GDM1 (cell line): ENCODE results near the gene ACOXL.
"Not testable (repeated sequence)": the region's sequence is repeated elsewhere in the genome, so short reads cannot be mapped to it uniquely, and the experiment has no call there.

Source experiments
- DNase-seq: peaks from one replicate; lab custom pipeline; 2025; lab: John Stamatoyannopoulos, UW

ACOXL gene

DNA sequence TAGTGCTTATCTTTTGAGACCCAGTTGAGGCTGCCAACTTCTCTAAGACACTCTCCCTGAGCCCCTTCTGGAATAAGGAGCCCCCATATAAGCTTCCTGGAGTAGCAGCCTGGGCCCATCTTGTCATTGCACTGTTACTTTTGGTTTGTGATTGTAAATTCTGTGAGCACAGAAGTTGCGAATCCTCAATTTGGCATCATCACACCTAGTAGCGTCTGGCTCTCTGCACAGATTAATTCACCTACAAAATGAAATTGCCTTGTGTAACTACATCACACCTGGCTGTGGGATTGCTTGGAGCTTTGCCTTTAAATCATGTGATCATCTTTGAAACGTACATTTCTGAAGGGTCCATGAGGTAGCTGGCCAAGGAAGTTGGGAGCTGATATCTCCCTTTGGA lies 195.2 kb downstream of the ACOXL start:
- no peak for DNase-seq

DNA sequence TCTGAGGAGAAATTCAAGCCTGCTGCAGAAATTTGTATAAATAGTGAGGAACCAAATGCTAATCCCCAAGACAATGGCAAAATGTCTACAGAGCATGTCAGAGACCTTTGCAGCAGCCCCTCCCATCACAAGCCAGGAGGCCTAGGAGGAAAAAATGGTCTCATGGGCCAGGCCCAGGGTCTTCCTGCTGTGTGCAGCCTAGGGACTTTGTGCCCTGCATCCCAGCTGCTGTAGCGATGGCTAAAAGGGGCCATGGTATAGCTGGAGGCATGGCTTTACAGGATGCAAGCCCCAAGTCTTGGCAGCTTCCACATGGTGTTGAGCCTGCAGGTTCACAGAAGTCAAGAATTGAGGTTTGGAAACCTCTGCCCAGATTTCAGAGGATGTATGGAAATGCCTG lies 197.2 kb downstream of the ACOXL start:
- DNase-seq, result no peak

GRCh38 chr2:110931648-110932047 lies 199.3 kb downstream of the ACOXL start:
- DNase-seq, result no peak

- DNase-seq, result no peak
Measured at GRCh38 chr2:110933420-110933819, 201.0 kb downstream of the ACOXL start.

GRCh38 chr2:110934948-110935347 lies 202.6 kb downstream of the ACOXL start:
- DNase-seq, result no peak

DNA sequence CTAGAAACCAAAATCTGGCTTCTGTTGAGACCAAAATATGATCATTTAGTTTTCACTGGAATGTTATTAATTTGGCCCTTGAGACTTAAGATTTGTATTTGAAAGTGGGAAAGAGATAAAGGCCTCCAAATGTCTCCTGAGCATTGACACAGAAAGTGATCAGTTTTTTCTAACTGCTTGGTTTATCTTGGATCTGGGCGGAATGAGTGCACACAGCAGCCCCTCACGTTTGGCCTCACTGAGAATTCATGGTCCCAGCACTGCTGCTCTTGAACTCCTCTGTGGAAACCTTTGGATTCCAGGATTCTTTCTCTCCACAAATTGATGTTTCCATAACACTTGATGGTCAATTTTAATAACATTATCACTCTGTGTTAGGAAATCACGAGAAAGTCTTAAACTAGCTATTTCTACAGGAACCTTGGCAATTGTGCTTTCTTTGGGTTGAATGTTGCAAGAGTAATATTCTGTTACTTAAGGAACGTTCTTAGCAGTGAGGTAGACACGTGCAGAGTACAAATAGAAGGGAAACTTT lies 208.1 kb downstream of the ACOXL start:
- DNase-seq, result no peak

- no peak for DNase-seq
Measured at GRCh38 chr2:110941226-110941625, 208.9 kb downstream of the ACOXL start.

- no peak for DNase-seq
Measured at GRCh38 chr2:110943070-110943634, 210.8 kb downstream of the ACOXL start.

DNA sequence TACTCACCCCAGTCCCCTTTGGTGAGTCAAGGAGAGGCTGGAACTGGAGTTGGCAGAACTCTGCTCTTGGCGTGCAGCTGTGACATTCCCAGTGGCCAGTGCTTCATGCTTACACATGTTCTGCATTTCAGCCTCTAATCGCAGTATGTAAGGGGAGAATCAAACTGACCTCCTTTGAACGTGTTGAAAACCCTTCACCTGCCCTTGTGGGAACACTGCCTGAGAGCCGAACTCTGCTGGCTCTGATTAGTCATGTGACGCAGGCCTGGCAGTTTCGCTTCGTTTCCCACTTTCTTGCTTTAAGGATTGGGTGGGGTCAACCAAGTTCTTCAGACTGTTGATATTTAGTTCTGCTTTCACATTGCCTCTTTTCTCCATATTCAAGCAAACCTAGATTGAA lies 214.5 kb downstream of the ACOXL start:
- DNase-seq, result no peak

GRCh38 chr2:110948027-110948674 lies 215.8 kb downstream of the ACOXL start:
- DNase-seq, result no peak

DNA sequence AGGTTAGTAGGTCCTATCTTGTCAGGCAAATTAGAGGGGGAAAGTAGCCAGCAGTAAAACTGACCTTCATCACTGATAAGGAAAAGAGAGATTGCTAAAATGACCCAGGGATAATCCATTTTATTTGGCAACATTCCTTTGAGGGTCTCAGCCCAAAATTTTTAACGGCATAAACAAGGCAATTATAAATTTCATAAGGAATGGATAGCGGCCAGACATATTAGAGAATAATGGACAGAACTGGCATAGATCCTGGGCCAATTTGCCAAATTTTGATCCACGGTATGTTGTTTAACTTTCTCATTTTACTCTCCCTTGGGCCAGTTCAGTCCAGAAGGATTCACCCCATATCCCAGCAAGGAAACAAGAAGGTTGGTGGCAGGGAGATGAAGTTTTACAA lies 217.9 kb downstream of the ACOXL start:
- no peak for DNase-seq

DNA sequence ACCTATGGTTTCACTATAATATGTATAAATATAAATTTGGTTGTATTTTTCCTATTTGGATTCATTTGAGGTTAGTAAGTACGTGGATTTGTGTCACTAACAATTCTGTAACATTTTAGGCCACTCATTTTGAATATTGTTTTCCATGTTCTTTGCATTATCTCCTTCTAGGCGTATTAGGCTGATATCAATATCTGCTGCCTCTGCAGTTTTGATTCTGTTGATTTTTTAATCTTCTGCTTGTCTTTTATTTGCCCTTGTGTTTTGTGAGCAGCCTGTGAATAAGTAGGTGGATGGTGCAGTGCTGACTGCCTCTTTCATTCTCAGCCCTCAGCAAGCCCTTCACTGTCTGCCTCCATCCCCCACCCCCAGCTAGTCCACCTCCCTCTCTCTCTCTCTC lies 222.7 kb downstream of the ACOXL start:
- DNase-seq, result no peak

GRCh38 chr2:110955556-110955955 lies 223.2 kb downstream of the ACOXL start:
- no peak for DNase-seq

- DNase-seq, result no peak
Measured at GRCh38 chr2:110957293-110957692, 224.9 kb downstream of the ACOXL start.

- DNase-seq, result no peak
Measured at GRCh38 chr2:110958346-110959119, 226.2 kb downstream of the ACOXL start.

DNA sequence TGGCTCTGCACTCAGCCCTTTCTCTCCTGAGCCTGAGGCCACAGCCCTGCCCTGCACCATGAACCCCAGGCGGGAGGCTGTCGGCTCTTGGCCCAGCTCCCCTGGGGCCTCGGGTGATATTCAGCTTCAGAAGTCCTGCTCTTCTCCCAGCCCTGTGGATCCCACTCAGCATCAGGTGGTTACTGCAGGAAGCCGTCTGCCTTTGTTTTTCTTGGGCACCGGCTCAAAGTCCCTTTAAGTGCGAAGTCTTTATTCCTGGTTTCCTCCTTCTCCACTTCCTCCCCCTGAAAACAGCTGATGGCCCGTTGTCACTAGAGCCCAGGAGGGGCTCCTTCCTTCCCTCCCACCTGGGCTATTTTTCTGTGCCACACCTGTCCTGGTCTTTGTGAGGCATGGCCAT lies 226.8 kb downstream of the ACOXL start:
- DNase-seq, result no peak

- DNase-seq, result no peak
Measured at GRCh38 chr2:110960281-110960680, 227.9 kb downstream of the ACOXL start.

- no peak for DNase-seq
Measured at GRCh38 chr2:110960954-110961353, 228.6 kb downstream of the ACOXL start.

- DNase-seq, result not testable (repeated sequence)
Measured at GRCh38 chr2:110961643-110962042, 229.3 kb downstream of the ACOXL start.

- DNase-seq, result no peak
Measured at GRCh38 chr2:110969696-110970095, 237.3 kb downstream of the ACOXL start.

- DNase-seq, result no peak
Measured at GRCh38 chr2:110970201-110970600, 237.8 kb downstream of the ACOXL start.

DNA sequence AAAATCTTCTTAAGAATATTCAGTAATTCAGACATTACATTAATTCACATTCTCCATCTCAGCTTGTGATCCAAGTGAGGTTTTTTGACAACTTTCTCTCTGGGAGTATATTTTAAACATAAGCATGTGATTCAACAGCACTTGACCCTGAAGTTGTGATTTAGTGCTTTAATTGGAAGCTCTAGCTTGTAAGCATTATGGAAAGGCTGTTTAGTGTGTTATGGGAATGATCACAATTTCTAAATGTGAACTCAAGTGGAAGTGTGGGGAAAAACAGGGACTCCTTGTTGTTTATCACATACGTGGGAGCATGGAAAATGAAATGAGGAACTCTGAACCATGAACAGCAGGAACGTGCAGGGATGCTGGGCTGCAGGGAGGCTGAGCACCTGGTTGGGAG lies 239.4 kb downstream of the ACOXL start:
- no peak for DNase-seq

DNA sequence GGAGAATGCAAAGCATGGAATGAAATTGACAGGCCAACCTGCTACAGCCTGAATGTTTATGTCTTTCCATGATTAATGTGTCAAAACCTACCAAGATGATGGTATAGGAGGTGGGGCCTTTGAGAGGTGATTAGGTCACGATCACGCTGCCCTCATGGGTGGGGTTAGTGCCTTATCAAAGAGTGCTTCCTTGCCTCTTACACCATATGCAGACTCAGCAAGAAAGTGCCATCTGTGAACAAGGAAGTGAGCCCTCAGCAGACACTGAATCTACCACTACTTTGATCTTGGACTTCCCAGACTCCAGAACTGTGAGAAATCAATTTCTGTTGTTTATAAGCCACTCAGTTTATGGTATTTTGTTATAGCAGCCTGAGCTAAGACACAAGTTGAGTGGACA lies 240.9 kb downstream of the ACOXL start:
- DNase-seq, result no peak
